NOMO-1 (cell line): Measurements from ENCODE around the gene DRC1.
A peak's percentile ranks its signal among the peaks of the same experiment; 100 is the strongest.

Experiments
- DNase-seq, 2 experiments: peaks; one replicate each; lab custom pipeline; 2025; ENCODE audit not compliant: unreplicated experiment in 2 of 2; lab: John Stamatoyannopoulos, UW

The DRC1 gene

GRCh38 chr2:26396734-26397298, 4.9 kb upstream of the DRC1 start:
- DNase-seq, result no peak

- no peak for DNase-seq
Measured at GRCh38 chr2:26399771-26400376, 1.8 kb upstream of the DRC1 start.

- DNase-seq, result no peak
Measured at GRCh38 chr2:26400723-26401122, 997 bp upstream of the DRC1 start.

GRCh38 chr2:26407526-26407925, 5.8 kb downstream of the DRC1 start:
- no peak for DNase-seq

- DNase-seq, result no peak
Measured at GRCh38 chr2:26409785-26410184, 8.1 kb downstream of the DRC1 start.

- DNase-seq, result no peak
Measured at GRCh38 chr2:26410764-26411243, 9.1 kb downstream of the DRC1 start.

GRCh38 chr2:26411419-26411818, 9.7 kb downstream of the DRC1 start:
- DNase-seq, result no peak

GRCh38 chr2:26412091-26412673, 10.5 kb downstream of the DRC1 start:
- peak; percentile 70 to 81 for DNase-seq

GRCh38 chr2:26414311-26414710, 12.6 kb downstream of the DRC1 start:
- DNase-seq, result no peak

- no peak for DNase-seq
Measured at GRCh38 chr2:26421961-26422360, 20.2 kb downstream of the DRC1 start.

GRCh38 chr2:26422947-26423629, 21.4 kb downstream of the DRC1 start:
- DNase-seq, result no peak

GRCh38 chr2:26423750-26424149, 22.0 kb downstream of the DRC1 start:
- DNase-seq, result no peak

- no peak for DNase-seq
Measured at GRCh38 chr2:26424221-26424620, 22.5 kb downstream of the DRC1 start.

- no peak for DNase-seq
Measured at GRCh38 chr2:26428846-26429245, 27.1 kb downstream of the DRC1 start.

- DNase-seq, result no peak
Measured at GRCh38 chr2:26429779-26430578, 28.3 kb downstream of the DRC1 start.

GRCh38 chr2:26430826-26431225, 29.1 kb downstream of the DRC1 start:
- DNase-seq, result no peak

GRCh38 chr2:26432363-26432762, 30.6 kb downstream of the DRC1 start:
- DNase-seq, result no peak

- no peak for DNase-seq
Measured at GRCh38 chr2:26432859-26433258, 31.1 kb downstream of the DRC1 start.

- no peak for DNase-seq
Measured at GRCh38 chr2:26435106-26435505, 33.4 kb downstream of the DRC1 start.

GRCh38 chr2:26438526-26438925, 36.8 kb downstream of the DRC1 start:
- no peak for DNase-seq

- no peak for DNase-seq
Measured at GRCh38 chr2:26438926-26439325, 37.2 kb downstream of the DRC1 start.
